ENCODE measurements around the gene NCKAP5L.

GRCh38 chr12:49864798-49865090 lies 36.5 kb upstream of the NCKAP5L start:
- TF ChIP-seq, protein P1, sequence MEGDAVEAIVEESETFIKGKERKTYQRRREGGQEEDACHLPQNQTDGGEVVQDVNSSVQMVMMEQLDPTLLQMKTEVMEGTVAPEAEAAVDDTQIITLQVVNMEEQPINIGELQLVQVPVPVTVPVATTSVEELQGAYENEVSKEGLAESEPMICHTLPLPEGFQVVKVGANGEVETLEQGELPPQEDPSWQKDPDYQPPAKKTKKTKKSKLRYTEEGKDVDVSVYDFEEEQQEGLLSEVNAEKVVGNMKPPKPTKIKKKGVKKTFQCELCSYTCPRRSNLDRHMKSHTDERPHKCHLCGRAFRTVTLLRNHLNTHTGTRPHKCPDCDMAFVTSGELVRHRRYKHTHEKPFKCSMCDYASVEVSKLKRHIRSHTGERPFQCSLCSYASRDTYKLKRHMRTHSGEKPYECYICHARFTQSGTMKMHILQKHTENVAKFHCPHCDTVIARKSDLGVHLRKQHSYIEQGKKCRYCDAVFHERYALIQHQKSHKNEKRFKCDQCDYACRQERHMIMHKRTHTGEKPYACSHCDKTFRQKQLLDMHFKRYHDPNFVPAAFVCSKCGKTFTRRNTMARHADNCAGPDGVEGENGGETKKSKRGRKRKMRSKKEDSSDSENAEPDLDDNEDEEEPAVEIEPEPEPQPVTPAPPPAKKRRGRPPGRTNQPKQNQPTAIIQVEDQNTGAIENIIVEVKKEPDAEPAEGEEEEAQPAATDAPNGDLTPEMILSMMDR (IDR thresholded peaks at IDR 0.05; ENCODE audit: extremely low read depth in 1 of 2, insufficient read depth in 1 of 2, low read depth in 1 of 2, low read length in 2 of 2) = no peak
- TF ChIP-seq POLR2A (IDR thresholded peaks at IDR 0.05; ENCODE audit: low read depth, low read length) = no peak
- TF ChIP-seq POLR2AphosphoS5 (IDR thresholded peaks at IDR 0.05; ENCODE audit: insufficient read depth, low read depth, low read length) = no peak
- TF ChIP-seq EZH2 (IDR thresholded peaks at IDR 0.05; ENCODE audit: borderline replicate concordance, low read depth, low read length, severe bottlenecking) = no peak
- TF ChIP-seq FOS (IDR thresholded peaks at IDR 0.05; ENCODE audit: borderline replicate concordance, insufficient read depth, low read length) = no peak
- TF ChIP-seq MYC (IDR thresholded peaks at IDR 0.05; ENCODE audit: low read depth, low read length) = no peak
- TF ChIP-seq GATA2 (IDR thresholded peaks at IDR 0.05; ENCODE audit: insufficient read depth, insufficient read length, low read depth, low read length) = no peak
